DND-41 (cell line): Measurements from ENCODE around the gene PIK3C2B.

Experiments
- ATAC-seq: fragments of 200-7000 bp; cut with Tn5 transposase; 3 replicates; pipeline ENCODE4 v1.9.1; 2021; ENCODE audit warnings: low read depth; ENCODE audit not compliant: insufficient read depth
- DNase-seq: peaks from one replicate; pipeline ENCODE4 v3.0.0-alpha.2; 2020
- H2AFZ ChIP-seq: 2 replicates; pipeline ENCODE4 v1.6.0; 2012; ENCODE audit warnings: low read depth, low read length
- H3K27ac ChIP-seq: 2 replicates; pipeline ENCODE4 v1.5.1; 2012; ENCODE audit warnings: low read length, inconsistent platforms
- H3K27me3 ChIP-seq: fragments of 200-600 bp; sonication (generic); 2 replicates; pipeline ENCODE4 v1.6.0; 2012; ENCODE audit warnings: low read length, mild to moderate bottlenecking, inconsistent platforms; ENCODE audit not compliant: insufficient read depth, poor library complexity
- H3K36me3 ChIP-seq: 2 replicates; pipeline ENCODE4 v1.5.1; 2012; ENCODE audit warnings: low read length, inconsistent platforms; ENCODE audit not compliant: insufficient read depth
- H3K4me1 ChIP-seq: 2 replicates; pipeline ENCODE4 v1.5.1; 2012; ENCODE audit warnings: mild to moderate bottlenecking, low read length; ENCODE audit not compliant: insufficient read depth
- H3K4me2 ChIP-seq: 2 replicates; pipeline ENCODE4 v1.6.0; 2012; ENCODE audit warnings: mild to moderate bottlenecking, moderate library complexity, low read length, inconsistent platforms; ENCODE audit not compliant: insufficient read depth
- H3K4me3 ChIP-seq, 2 experiments: fragments of 200-600 bp in 1 of 2; shearing (Covaris generic) in 1 of 2; 2 replicates each; pipeline ENCODE4 v1.5.1; 2012 to 2016; ENCODE audit warnings: inconsistent platforms in 2 of 2, low read length in 2 of 2, mild to moderate bottlenecking in 2 of 2, low read depth in 1 of 2, moderate library complexity in 1 of 2
- H3K79me2 ChIP-seq: 2 replicates; pipeline ENCODE4 v1.6.0; 2012; ENCODE audit warnings: low read length, inconsistent platforms; ENCODE audit not compliant: insufficient read depth
- H3K9ac ChIP-seq: 2 replicates; pipeline ENCODE4 v1.6.0; 2012; ENCODE audit warnings: low read depth, mild to moderate bottlenecking, inconsistent platforms, low read length, moderate library complexity
- H3K9me3 ChIP-seq: 2 replicates; pipeline ENCODE4 v1.5.1; 2012; ENCODE audit warnings: low read length, moderate library complexity, mild to moderate bottlenecking, inconsistent platforms; ENCODE audit not compliant: insufficient read depth, severe bottlenecking
- H4K20me1 ChIP-seq: 2 replicates; pipeline ENCODE4 v1.6.0; 2012; ENCODE audit warnings: low read length; ENCODE audit not compliant: insufficient read depth
- EZH2 ChIP-seq: IDR thresholded peaks from 3 replicates; pipeline ENCODE4 v1.6.1; 2012; ENCODE audit warnings: borderline replicate concordance, low read depth, mild to moderate bottlenecking, moderate library complexity, low read length, inconsistent platforms; ENCODE audit not compliant: severe bottlenecking
- TF ChIP-seq, protein P1 (sequence below): IDR thresholded peaks from 2 replicates; pipeline ENCODE4 v1.5.1; 2012; ENCODE audit warnings: borderline replicate concordance, low read length, moderate library complexity, mild to moderate bottlenecking; ENCODE audit not compliant: poor library complexity, severe bottlenecking; ENCODE audit errors: extremely low read depth

The PIK3C2B gene

DNA sequence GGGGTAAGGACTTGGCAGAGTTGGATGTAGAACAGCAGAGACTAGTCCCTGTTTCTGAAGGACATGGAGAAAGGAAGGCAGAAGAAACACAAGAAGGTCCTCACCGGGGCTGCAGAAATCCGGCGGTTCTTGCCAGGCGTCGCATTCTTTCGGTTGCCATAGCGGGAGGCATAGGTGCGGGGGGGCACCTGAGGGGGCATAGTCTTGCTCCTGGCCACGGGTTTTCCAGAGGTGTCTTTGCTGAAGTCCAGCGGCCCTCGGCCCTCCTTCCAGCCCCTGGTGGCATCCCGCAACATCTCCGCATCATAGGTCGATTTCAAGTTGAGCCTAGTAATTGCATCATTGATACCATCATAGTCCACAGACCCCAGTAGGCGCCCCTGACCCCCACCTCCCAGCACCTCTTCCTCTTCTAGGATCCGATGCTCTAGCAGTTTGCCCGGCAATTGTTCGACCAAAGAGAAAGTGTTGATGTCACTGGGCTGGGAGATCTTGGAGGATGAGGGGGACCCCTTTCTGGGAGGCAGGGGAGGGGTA lies 25.8 kb downstream of the PIK3C2B start:
- TF ChIP-seq, protein P1, sequence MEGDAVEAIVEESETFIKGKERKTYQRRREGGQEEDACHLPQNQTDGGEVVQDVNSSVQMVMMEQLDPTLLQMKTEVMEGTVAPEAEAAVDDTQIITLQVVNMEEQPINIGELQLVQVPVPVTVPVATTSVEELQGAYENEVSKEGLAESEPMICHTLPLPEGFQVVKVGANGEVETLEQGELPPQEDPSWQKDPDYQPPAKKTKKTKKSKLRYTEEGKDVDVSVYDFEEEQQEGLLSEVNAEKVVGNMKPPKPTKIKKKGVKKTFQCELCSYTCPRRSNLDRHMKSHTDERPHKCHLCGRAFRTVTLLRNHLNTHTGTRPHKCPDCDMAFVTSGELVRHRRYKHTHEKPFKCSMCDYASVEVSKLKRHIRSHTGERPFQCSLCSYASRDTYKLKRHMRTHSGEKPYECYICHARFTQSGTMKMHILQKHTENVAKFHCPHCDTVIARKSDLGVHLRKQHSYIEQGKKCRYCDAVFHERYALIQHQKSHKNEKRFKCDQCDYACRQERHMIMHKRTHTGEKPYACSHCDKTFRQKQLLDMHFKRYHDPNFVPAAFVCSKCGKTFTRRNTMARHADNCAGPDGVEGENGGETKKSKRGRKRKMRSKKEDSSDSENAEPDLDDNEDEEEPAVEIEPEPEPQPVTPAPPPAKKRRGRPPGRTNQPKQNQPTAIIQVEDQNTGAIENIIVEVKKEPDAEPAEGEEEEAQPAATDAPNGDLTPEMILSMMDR = no peak
- TF ChIP-seq EZH2 = no peak
- no peak overlapping the region for H2AFZ ChIP-seq
- H3K4me1 ChIP-seq = peaks cover 21% of the 10 kb centered on the region
- ATAC-seq = no peak
- H3K27ac ChIP-seq = no peak overlapping the region
- 0 out of 2 replicates have a peak, but pooled peaks cover 5% of the 10 kb centered on the region for H3K79me2 ChIP-seq
- no peaks in the 10 kb centered on the region for H3K27me3 ChIP-seq
- DNase-seq = no peak
- H3K9me3 ChIP-seq = no peaks in the 10 kb centered on the region
- no peak overlapping the region for H3K4me3 ChIP-seq
- no peak overlapping the region for H3K9ac ChIP-seq
- H3K4me2 ChIP-seq = no peak overlapping the region
- 0 out of 2 replicates have a peak, but pooled peaks cover 8% of the 10 kb centered on the region for H4K20me1 ChIP-seq
- H3K36me3 ChIP-seq = peaks cover 44% of the 10 kb centered on the region

- no peak for ATAC-seq
- TF ChIP-seq, protein P1 = no peak
- no peak for TF ChIP-seq EZH2
- Histone ChIP-seq H3K79me2 (0 out of 2 replicates have a peak, but pooled peaks cover 3% of the 10 kb centered on the region), H2AFZ (no peak overlapping the region), H3K36me3 (peaks cover 47% of the 10 kb centered on the region), H3K4me1 (peaks cover 27% of the 10 kb centered on the region), H4K20me1 (0 out of 2 replicates have a peak, but pooled peaks cover 5% of the 10 kb centered on the region), H3K27me3 (no peaks in the 10 kb centered on the region), H3K4me2 (no peak overlapping the region), H3K9me3 (no peaks in the 10 kb centered on the region), H3K4me3 (no peak overlapping the region), H3K27ac (no peak overlapping the region), H3K9ac (no peak overlapping the region)
- DNase-seq = no peak
These were observed 26.4 kb downstream of the PIK3C2B start for GRCh38 chr1:204468206-204468605.

DNA sequence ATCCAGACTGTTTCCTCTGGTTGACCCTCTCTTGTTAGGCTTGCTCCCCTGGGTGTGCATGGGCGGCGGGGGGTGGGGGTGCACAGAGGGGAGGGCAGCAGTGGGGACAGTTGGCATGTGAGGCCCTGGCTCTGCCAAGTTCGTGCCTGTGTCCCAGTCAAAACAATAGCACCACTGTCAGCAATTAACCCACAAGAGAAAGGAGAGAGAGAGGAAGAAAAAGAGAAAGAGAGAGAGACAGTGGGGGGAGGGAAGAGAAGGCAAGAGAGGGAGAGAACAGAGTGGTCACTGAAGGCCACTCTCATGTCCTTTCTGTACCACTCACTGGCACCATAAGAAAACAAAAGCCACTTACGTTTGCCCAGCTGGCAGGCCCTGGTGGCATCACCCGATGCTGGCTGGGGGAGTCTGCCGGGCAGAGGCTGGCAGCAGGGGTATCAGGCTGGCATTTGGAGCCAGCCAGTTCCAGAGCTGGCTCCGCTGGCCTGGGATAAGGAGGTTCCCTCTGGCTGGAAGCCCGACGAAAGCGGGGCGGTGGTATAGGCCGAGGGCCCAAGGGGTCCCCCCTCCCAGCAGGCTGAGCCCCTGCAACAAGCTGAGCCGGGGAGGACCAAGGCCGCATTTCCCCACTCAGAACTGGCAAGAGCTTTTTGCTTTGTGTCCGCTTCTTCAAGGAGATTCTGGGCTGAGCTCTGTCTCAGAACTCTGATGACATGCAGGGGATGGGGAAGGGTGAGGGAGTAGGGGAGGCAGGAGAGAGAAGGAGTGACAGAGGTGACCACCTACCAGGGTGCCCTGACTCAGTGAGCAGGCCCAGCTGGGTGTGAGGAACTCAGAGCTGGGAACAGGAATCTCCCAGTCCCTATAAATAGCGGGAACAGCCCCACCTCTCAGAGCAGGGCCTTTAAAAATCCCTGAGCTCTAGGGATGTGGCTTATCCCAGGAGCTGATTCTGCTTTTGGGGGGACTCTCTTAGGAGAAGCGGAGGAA lies 27.9 kb downstream of the PIK3C2B start:
- DNase-seq (no peak), ATAC-seq (no peak)
- no peaks in the 10 kb centered on the region for H3K9me3 ChIP-seq
- no peak overlapping the region for H3K27ac ChIP-seq
- H2AFZ ChIP-seq = no peak overlapping the region
- H4K20me1 ChIP-seq = 0 out of 2 replicates have a peak, but pooled peaks cover 7% of the 10 kb centered on the region
- no peaks in the 10 kb centered on the region for H3K79me2 ChIP-seq
- TF ChIP-seq, protein P1 = no peak
- no peak for TF ChIP-seq EZH2
- H3K4me2 ChIP-seq = no peak overlapping the region
- H3K9ac ChIP-seq = no peak overlapping the region
- H3K4me3 ChIP-seq = no peak overlapping the region
- H3K27me3 ChIP-seq = no peaks in the 10 kb centered on the region
- H3K4me1 ChIP-seq = peaks cover 42% of the 10 kb centered on the region
- H3K36me3 ChIP-seq = peaks cover 47% of the 10 kb centered on the region
